Measurements from ENCODE around the gene RPL36AL.
"Not testable (repeated sequence)": the region's sequence is repeated elsewhere in the genome, so short reads cannot be mapped to it uniquely, and the experiment has no call there.

RPL36AL gene

GRCh38 chr14:49619273-49619672, 1.2 kb downstream of the RPL36AL start:
- DNase-seq = not testable (repeated sequence)

- DNase-seq = no peak
Measured at GRCh38 chr14:49617852-49618519, 2.4 kb downstream of the RPL36AL start.

- DNase-seq = no peak
Measured at GRCh38 chr14:49615776-49616175, 4.7 kb downstream of the RPL36AL start.

DNA sequence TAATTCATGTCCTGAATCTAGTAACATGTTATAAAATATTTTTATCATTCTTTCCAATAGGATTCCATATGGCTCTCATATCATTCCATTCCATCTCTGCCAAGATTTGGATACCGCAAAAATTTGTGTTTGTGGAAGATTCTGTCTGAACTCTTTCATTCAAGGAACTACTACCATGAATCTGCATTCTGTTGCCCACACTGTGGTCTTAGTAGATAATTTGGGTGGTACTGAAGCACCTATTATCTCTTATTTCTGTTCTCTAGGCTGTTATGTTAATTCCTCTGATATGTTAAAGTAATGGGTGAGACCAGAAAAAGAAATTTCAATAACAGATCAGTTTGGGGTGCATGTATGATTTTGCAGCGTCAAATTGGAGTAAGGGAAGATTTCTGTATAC, 6.2 kb downstream of the RPL36AL start:
- no peak for DNase-seq

GRCh38 chr14:49612671-49613070, 7.8 kb downstream of the RPL36AL start:
- no peak for DNase-seq

GRCh38 chr14:49612251-49612650, 8.2 kb downstream of the RPL36AL start:
- no peak for DNase-seq

GRCh38 chr14:49607583-49607982, 12.8 kb downstream of the RPL36AL start:
- DNase-seq = no peak

DNA sequence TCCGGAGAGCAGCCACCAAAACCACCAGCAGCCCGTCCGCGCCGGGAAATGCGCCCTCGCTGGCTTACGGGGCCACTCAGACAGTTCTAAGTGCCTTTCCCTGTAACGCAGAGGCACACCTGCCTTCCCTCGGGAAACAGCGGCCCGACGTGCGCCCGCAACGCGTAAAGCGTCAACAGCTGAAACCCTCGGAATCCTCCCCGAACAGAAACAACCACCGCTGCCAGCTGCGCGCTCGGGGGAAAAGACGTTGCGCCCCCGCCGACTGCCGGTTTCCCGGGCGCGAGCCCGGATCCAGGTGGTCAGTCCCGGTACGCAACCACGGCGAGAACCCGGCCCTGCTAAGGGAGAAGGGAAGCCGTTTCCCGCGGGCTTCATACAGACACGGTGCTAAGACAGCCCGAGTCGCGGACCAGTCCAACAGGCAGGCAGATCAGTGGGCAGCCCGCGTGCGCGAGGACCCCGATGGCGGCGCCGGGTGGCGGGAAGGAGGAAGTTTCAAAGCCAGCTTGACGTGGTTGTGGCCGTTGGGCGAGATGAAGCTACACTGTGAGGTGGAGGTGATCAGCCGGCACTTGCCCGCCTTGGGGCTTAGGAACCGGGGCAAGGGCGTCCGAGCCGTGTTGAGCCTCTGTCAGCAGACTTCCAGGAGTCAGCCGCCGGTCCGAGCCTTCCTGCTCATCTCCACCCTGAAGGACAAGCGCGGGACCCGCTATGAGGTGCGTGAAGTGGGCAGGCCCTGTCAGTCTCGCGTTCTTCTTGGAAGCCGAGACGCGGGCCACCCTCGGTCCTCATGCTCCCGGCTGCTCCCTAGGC, 21.7 kb downstream of the RPL36AL start, which contains the start of gene LRR1:
TSS of gene LRR1 (plus strand) at position 456 of the 816 bp plus-strand sequence. CDS start at position 537, 81 bp downstream.
- DNase-seq = peak; percentile 63 to 78

- no peak for DNase-seq
Measured at GRCh38 chr14:49598189-49598484, 22.3 kb downstream of the RPL36AL start.

GRCh38 chr14:49594347-49595091, 25.9 kb downstream of the RPL36AL start:
- no peak for DNase-seq

DNA sequence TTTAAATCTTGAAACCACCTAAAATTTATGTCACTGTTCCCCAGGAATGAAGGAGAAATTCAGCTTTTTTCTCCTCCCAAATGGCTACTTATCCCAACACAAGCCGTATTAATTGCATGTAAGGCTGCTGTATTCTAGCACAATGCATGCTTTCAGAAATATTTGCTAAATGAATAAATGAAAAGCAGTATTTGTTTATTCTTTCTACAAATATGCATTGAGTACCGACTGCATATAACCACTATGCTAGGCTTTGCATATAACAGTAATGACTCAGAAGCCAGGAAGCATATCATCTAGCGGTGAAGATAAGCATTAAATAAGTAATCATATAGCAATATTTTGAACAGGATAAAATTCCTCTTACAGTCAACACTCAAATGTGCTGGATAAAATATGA, 27.4 kb downstream of the RPL36AL start:
- no peak for DNase-seq

DNA sequence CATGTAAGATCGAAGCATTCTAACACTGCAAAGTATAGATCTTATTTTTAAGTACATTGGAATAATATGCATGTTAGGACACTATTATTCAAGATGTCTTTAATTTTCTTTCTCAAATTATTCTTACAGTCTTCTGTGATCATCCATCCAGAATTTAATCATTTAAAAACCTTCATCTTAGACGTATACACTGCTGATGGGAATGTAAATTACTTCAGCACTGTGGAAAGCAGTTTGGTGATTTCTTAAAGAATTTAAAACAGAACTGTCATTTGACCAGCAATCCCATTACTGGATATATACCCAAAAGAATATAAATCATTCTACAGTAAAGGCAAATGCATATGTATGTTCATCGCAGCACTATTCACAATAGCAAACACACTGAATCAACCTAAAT, 31.0 kb downstream of the RPL36AL start:
- DNase-seq = no peak

DNA sequence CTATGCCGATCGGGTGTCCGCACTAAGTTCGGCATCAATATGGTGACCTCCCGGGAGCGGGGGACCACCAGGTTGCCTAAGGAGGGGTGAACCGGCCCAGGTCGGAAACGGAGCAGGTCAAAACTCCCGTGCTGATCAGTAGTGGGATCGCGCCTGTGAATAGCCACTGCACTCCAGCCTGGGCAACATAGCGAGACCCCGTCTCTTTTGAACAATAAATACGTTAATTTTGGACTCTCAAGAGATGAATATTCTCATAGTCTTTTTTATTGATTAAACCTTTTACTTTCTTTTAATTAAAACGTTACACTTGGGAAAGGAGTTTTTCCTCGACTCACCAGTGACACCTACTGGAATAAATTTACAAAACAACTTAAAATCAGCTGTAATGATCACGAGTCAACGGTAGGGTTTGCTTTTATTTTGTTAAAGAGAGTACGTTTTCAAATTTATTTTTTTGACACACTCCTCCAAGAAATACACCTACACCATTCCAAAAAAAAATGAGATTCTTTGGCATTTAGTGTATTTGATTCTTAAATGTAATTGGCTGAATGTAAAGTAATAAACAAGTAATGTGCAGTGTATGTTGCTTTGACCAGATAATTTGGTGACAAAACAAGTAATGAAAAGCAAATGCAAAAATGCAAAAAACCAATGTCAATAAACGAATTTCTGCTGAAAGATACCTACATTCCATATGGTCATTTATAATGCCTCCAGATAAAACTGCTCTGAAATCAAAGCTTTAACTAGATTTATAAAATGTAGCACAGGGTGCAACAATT, 33.6 kb downstream of the RPL36AL start:
- peak in 1 of 2 donors; percentile 64 for DNase-seq

GRCh38 chr14:49585803-49586672, 34.4 kb downstream of the RPL36AL start, which contains the start of gene RPS29:
Gene RPS29 (minus strand): TSS chr14:49586380. CDS start chr14:49586346, 34 bp downstream.
- peak; percentile 94 for DNase-seq

DNA sequence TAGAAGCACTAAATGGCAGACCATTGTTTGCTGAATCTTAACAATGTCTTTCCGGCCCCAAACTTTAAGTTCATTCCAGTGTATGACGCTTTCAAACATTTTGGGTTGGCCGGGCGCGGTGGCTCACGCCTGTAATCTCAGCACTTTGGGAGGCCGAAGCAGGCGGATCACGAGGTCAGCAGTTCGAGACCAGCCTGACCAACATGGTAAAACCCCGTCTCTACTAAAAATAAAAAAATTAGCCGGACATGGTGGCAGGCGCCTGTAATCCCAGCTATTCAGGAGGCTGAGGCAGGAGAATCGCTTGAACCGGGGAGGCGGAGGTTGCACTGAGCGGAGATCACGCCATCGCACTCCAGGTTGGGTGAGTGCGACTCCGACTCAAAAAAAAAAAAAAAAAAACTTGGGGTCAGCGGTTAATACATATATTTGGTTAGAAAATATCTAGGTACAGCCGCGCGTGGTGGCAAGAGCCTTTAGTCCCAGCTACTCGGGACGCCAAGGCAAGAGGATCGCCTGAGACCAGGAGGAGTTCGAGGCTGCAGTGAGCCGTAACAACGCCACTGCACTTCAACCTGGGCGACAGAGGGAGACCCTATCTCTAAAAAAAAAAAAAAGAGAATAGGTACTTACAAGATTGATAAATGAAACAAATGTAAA, 35.3 kb downstream of the RPL36AL start:
- DNase-seq = not testable (repeated sequence)

DNA sequence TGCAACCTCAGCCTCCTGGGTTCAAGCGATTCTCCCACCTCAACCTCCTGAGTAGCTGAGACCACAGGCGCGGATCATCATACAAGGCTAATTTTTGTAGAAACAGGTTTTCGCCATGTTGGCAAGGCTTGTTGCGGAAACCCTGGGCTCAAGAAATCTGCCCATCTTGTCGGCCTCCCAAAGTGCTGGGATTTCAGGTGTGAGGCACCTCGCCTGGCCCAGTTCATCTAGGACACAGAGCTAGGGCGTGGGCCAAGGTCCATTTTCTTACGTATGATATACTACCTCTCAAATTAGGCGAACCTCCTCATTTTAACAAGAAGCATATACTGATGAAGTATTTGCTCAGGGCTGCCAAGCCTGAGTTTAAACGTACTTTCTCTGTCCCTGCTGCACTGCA, 36.4 kb downstream of the RPL36AL start:
- DNase-seq = no peak

DNA sequence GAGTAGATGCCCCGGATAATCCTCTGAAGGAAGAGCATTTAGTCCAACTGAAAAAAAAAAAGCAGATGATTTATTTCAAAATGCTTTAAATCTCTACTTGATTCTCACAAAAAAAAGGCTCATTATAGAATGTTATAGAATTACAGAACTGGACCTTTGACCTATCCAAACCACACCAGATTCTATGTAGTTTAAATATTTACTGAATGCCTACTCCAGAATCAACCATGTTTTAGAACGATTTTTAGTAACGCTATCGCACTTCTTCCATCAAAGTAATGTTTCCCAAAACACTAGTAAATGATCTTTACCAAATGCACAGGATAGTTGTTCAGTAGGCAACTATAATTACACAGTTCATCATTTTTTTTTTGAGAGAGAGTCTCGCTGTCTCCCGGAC, 36.8 kb downstream of the RPL36AL start:
- DNase-seq = no peak

GRCh38 chr14:49582113-49582977, 38.1 kb downstream of the RPL36AL start:
- no peak for DNase-seq

DNA sequence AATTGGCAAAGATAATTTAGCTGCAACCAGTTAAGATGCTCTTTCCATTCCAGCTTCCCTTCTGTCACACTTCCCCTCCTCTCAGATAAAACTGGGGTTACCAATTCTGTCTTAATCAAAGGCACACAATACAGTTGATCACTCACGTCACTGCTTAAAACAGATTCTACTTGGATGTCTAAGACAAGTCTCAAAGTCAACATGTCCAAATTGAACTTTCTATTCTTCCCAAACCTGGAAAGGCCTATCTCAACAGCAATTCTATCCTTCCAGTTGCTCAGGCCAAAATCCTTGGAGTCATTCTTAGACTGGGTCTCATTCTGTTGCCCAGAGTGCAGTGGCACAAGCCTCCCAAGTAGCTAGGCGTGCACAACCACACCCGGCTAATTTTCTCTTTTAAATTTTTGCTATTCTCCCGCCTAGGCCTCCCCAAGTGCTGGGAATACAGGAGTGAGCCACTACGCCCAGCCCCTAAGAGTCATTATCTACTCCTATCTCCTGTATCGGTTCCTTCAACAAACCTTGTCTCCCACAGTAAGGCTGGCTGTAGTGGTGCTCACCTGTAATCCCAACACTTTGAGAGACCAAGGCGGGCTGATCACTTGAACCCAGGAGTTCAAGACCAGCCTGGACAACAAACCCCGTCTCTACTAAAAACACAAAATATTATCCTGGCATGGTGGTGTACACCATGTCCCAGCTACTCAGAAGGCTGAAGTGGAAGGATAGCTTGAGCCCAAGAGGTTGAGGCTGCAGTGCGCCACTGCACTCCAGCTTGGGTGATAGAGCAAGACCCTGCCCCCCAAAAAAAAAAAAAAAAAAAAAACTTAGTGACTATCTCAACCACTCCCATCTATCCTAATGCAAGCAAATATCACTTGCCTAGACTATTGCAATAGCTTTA, 39.0 kb downstream of the RPL36AL start:
- no peak for DNase-seq
